ENCODE measurements around the gene CLDN6. TPM values are rescaled to one million over a fixed set of nuclear protein-coding genes. Genes with fewer than 3 reads are reported as not detected.

CLDN6 gene
- polyA plus RNA-seq, 4 donors, result 0.04 to 24.4 TPM; not detected in 2

DNA sequence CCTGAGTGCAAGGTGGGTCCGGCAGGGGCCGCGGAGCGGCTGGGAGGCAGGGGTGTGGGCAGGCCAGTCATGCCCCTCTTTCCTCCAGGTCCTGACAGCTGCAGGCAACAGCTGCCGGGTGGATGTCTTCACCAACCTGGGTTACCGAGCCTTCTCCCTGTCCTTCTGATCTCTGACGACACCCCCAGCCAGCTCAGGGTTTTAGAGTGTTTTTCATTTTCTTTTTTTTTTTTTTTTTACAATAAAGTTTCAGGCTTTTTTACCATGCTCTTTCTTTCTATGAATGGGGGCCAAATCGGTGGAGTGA is 9.5 kb upstream of the CLDN6 start:
- Histone ChIP-seq H3K4me3 (ENCODE audit: low read depth in 1 of 3, low read length in 3 of 3) (no peak overlapping the region), H3K4me1 (ENCODE audit: control insufficient read depth in 3 of 3, insufficient read depth in 2 of 3, low read depth in 1 of 3, low read length in 2 of 3) (peaks cover 2 to 36% (median 8%) of the 10 kb centered on the region in 3 donors), H3K36me3 (ENCODE audit: control insufficient read depth in 3 of 3, insufficient read depth in 2 of 3, low read depth in 1 of 3, low read length in 3 of 3) (peaks cover 0 to 55% (median 5%) of the 10 kb centered on the region in 3 donors), H3K27me3 (ENCODE audit: control insufficient read depth in 3 of 3, insufficient read depth in 3 of 3, low read length in 3 of 3) (peaks cover 0 to 28% (median 9%) of the 10 kb centered on the region in 3 donors), H3K9me3 (ENCODE audit: control insufficient read depth in 2 of 2, insufficient read depth in 1 of 2, low read depth in 1 of 2, low read length in 1 of 2) (no peaks in the 10 kb centered on the region), H3K27ac (ENCODE audit: low read depth in 1 of 3, low read length in 2 of 3) (no peak overlapping the region)
- WGBS, 3 donors, result 79 to 91% (median 83%) methylated on average over 7 to 8 of the region's 8 CpGs
- FAIRE-seq (no peak), DNase-seq (no peak)

DNA sequence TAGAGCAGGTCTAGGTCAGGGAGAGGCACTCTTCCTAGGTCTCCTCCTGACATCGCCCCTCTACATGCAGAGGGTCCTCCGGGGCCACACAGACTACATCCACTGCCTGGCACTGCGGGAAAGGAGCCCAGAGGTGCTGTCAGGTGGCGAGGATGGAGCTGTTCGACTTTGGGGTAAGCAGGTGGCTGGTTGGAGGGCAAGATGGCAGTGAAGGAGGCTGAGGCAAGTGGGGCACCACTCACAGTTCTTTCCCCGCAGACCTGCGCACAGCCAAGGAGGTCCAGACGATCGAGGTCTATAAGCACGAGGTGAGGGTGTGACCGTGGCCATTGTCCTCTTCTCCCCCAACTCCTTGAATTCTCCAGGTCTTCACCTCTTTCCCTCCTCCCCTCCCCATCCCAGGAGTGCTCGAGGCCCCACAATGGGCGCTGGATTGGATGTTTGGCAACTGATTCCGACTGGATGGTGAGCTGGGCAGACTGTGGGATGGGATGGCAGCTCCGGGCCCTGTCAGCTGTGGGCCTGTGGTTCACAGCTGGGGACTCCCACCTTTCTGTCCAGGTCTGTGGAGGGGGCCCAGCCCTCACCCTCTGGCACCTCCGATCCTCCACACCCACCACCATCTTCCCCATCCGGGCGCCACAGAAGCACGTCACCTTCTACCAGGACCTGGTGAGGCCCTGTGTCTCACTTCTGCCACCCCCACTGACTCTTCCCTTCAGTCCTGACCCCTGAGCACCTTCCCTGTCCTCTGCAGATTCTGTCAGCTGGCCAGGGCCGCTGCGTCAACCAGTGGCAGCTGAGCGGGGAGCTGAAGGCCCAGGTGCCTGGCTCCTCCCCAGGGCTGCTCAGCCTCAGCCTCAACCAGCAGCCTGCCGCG is 8.9 kb upstream of the CLDN6 start:
- Histone ChIP-seq H3K27me3 (ENCODE audit: control insufficient read depth in 3 of 3, insufficient read depth in 3 of 3, low read length in 3 of 3) (peaks cover 0 to 28% (median 9%) of the 10 kb centered on the region in 3 donors), H3K4me1 (ENCODE audit: control insufficient read depth in 3 of 3, insufficient read depth in 2 of 3, low read depth in 1 of 3, low read length in 2 of 3) (peaks cover 2 to 42% (median 11%) of the 10 kb centered on the region in 3 donors), H3K36me3 (ENCODE audit: control insufficient read depth in 3 of 3, insufficient read depth in 2 of 3, low read depth in 1 of 3, low read length in 3 of 3) (peaks cover 0 to 60% (median 5%) of the 10 kb centered on the region in 3 donors), H3K27ac (ENCODE audit: low read depth in 1 of 3, low read length in 2 of 3) (no peak overlapping the region), H3K4me3 (ENCODE audit: low read depth in 1 of 3, low read length in 3 of 3) (no peak overlapping the region), H3K9me3 (ENCODE audit: control insufficient read depth in 2 of 2, insufficient read depth in 1 of 2, low read depth in 1 of 2, low read length in 1 of 2) (no peaks in the 10 kb centered on the region)
- FAIRE-seq, result no peak
- 95 to 96% (median 95%) methylated on average over 23 to 24 of the region's 24 CpGs for WGBS, 3 donors
- no peak for DNase-seq

DNA sequence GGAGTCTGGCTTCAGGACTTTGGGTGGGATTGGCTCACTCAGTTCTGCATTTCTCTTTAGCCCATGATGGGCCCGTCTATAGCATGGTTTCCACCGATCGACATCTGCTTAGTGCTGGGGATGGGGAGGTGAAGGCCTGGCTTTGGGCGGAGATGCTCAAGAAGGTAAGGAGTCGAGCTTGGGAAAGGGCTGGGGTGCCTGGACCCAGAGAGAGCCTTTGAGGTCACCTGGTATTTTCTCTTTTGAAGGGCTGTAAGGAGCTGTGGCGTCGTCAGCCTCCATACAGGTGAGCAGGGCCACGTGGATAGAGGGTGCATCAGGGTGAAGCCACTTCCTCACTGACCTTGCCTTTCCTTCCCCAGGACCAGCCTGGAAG is 8.0 kb upstream of the CLDN6 start:
- WGBS, 3 donors, result 86 to 93% (median 90%) methylated on average over 8 of the region's 8 CpGs
- Histone ChIP-seq H3K4me1 (ENCODE audit: control insufficient read depth in 3 of 3, insufficient read depth in 2 of 3, low read depth in 1 of 3, low read length in 2 of 3) (peaks cover 2 to 50% (median 17%) of the 10 kb centered on the region in 3 donors), H3K27ac (ENCODE audit: low read depth in 1 of 3, low read length in 2 of 3) (no peak overlapping the region), H3K9me3 (ENCODE audit: control insufficient read depth in 2 of 2, insufficient read depth in 1 of 2, low read depth in 1 of 2, low read length in 1 of 2) (no peaks in the 10 kb centered on the region), H3K4me3 (ENCODE audit: low read depth in 1 of 3, low read length in 3 of 3) (no peak overlapping the region), H3K36me3 (ENCODE audit: control insufficient read depth in 3 of 3, insufficient read depth in 2 of 3, low read depth in 1 of 3, low read length in 3 of 3) (peaks cover 0 to 65% (median 5%) of the 10 kb centered on the region in 3 donors), H3K27me3 (ENCODE audit: control insufficient read depth in 3 of 3, insufficient read depth in 3 of 3, low read length in 3 of 3) (peaks cover 0 to 24% (median 9%) of the 10 kb centered on the region in 3 donors)
- DNase-seq, result no peak
- FAIRE-seq, result no peak

DNA sequence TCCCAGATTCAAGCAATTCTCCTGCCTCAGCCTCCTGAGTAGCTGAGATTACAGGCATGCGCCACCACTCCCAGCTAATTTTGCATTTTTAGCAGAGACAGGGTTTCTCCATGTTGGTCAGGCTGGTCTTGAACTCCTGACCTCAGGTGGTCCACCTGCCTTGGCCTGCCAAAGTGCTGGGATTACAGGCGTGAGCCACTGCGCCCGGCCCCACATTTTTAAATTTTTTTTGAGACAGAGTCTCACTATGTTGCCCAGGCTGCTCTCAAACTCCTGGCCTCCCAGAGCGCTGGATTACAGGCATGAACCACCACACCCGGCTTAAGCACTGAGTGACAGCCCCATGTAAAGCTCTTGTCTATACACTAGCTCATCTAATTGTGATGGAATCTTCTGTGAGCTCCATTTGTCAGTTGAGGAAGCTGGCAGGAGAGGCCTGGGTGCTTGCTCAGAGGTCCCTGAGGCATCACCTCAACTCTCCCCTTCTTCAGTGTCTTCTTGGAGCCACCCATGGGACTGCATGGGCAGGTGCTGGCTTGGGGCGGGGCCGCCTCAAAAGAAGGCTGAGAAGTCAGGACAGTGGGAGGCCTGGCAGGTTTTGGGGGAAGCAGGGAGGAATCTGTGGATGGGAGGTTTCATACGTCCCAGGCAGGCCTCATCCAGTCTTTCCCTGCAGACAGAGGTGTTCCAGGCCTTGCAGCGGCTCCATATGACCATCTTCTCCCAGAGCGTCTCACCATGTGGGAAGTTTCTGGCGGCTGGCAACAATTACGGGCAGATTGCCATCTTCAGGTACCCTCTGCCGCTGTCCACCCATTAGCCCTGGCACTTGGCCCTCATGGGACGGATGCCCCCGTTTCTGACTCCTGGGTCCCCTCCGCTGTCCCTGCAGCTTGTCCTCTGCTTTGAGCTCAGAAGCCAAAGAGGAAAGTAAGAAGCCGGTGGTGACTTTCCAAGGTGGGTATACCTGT is 7.3 kb upstream of the CLDN6 start:
- no peak for FAIRE-seq
- Histone ChIP-seq H3K27ac (ENCODE audit: low read depth in 1 of 3, low read length in 2 of 3) (no peak overlapping the region), H3K4me3 (ENCODE audit: low read depth in 1 of 3, low read length in 3 of 3) (no peak overlapping the region), H3K4me1 (ENCODE audit: control insufficient read depth in 3 of 3, insufficient read depth in 2 of 3, low read depth in 1 of 3, low read length in 2 of 3) (peaks cover 2 to 50% (median 17%) of the 10 kb centered on the region in 3 donors), H3K36me3 (ENCODE audit: control insufficient read depth in 3 of 3, insufficient read depth in 2 of 3, low read depth in 1 of 3, low read length in 3 of 3) (peaks cover 0 to 62% (median 5%) of the 10 kb centered on the region in 3 donors), H3K9me3 (ENCODE audit: control insufficient read depth in 2 of 2, insufficient read depth in 1 of 2, low read depth in 1 of 2, low read length in 1 of 2) (no peaks in the 10 kb centered on the region), H3K27me3 (ENCODE audit: control insufficient read depth in 3 of 3, insufficient read depth in 3 of 3, low read length in 3 of 3) (peaks cover 0 to 19% (median 6%) of the 10 kb centered on the region in 3 donors)
- DNase-seq, result no peak
- 90 to 95% (median 91%) methylated on average over 18 of the region's 18 CpGs for WGBS, 3 donors

DNA sequence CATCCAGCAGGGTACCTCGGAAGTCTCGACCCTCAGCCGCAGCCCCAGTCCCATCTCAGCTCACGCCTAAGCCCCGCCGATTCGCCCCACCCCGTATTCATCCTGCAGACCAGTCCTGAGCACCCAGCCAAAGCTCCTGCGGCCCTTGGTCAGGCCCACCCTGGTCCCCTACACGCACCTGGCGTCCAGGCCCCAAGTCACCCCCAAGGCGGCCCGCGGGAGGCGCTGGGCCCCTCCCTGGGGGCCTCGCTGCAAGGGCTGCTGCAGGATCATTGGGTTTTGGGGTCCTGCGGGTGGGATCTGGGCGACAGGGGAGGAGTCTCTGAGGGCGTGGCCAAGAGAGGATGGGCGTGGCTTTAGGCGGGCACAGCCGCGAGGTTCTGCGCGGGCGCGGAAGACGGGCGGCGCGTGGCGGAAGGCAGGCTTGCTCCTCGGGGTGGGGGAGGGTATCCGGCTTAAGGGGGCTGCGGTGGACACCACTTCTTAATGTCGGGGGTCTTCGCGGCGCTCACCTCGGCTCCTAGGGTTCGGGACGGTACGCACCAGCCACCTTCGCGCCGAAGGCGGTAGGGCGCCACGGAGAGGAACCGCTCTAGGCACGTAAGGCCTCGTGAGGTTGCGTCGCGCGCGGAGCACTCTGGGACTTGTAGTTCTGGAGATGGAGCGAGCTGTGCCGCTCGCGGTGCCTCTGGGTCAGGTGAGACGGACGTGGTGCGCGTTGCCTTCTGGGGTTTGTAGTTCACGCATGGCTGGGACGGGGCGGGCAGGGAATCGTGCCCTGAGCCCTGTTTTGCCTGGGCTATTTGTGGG is 5.9 kb upstream of the CLDN6 start, which contains the start of the genes HCFC1R1 and THOC6:
Gene HCFC1R1 (minus strand): TSS at position 274 of the 810 bp plus-strand sequence. CDS start 1 bp downstream, at position 273.
Gene THOC6 (plus strand): TSS at position 367 of the 810 bp plus-strand sequence. CDS start 292 bp downstream, at position 659.
- DNase-seq (peak; percentile 98 to 99), FAIRE-seq (no peak)
- peaks cover 2 to 50% (median 17%) of the 10 kb centered on the region in 3 donors for H3K4me1 ChIP-seq (ENCODE audit: control insufficient read depth in 3 of 3, insufficient read depth in 2 of 3, low read depth in 1 of 3, low read length in 2 of 3)
- peaks cover 0 to 4% (median under 1%) of the 10 kb centered on the region in 3 donors for H3K27me3 ChIP-seq (ENCODE audit: control insufficient read depth in 3 of 3, insufficient read depth in 3 of 3, low read length in 3 of 3)
- no peaks in the 10 kb centered on the region for H3K9me3 ChIP-seq (ENCODE audit: control insufficient read depth in 2 of 2, insufficient read depth in 1 of 2, low read depth in 1 of 2, low read length in 1 of 2)
- H3K36me3 ChIP-seq (ENCODE audit: control insufficient read depth in 3 of 3, insufficient read depth in 2 of 3, low read depth in 1 of 3, low read length in 3 of 3), result peaks cover 0 to 53% (median 5%) of the 10 kb centered on the region in 3 donors
- peak within 1 kb of the TSS; percentile 33 to 97 (median 53) for H3K4me3 ChIP-seq (ENCODE audit: low read depth in 1 of 3, low read length in 3 of 3)
- WGBS, 3 donors, result 1% methylated on average over 53 to 69 of the region's 69 CpGs
- peak within 1 kb of the TSS; percentile 80 to 99 (median 93) for H3K27ac ChIP-seq (ENCODE audit: low read depth in 1 of 3, low read length in 2 of 3)

DNA sequence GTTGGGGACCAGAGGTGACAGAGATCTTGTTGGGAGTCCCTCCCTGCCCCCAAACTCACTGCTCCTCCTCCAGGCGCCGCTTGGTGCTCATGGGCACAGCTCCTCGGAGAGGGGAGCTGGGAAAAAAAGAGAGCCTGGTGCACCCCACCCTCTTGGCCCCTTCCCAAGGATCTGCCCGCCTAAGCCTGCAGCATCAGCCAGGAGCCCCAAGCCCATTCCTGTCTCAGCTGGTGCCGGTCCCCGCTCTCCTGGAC is 5.4 kb upstream of the CLDN6 start:
- H3K36me3 ChIP-seq (ENCODE audit: control insufficient read depth in 3 of 3, insufficient read depth in 2 of 3, low read depth in 1 of 3, low read length in 3 of 3), result peaks cover 0 to 48% (median 5%) of the 10 kb centered on the region in 3 donors
- H3K27me3 ChIP-seq (ENCODE audit: control insufficient read depth in 3 of 3, insufficient read depth in 3 of 3, low read length in 3 of 3), result peaks cover 0 to 4% (median 0%) of the 10 kb centered on the region in 3 donors
- FAIRE-seq (no peak), DNase-seq (peak in 1 of 2 donors; percentile 34)
- H3K4me3 ChIP-seq (ENCODE audit: low read depth in 1 of 3, low read length in 3 of 3), result peak overlapping the region; percentile 33 to 91 (median 53)
- no peaks in the 10 kb centered on the region for H3K9me3 ChIP-seq (ENCODE audit: control insufficient read depth in 2 of 2, insufficient read depth in 1 of 2, low read depth in 1 of 2, low read length in 1 of 2)
- peaks cover 2 to 50% (median 17%) of the 10 kb centered on the region in 3 donors for H3K4me1 ChIP-seq (ENCODE audit: control insufficient read depth in 3 of 3, insufficient read depth in 2 of 3, low read depth in 1 of 3, low read length in 2 of 3)
- H3K27ac ChIP-seq (ENCODE audit: low read depth in 1 of 3, low read length in 2 of 3), result peak overlapping the region; percentile 80 to 99 (median 93)
- 21 to 37% (median 29%) methylated on average over 3 to 6 of the region's 6 CpGs for WGBS, 3 donors

DNA sequence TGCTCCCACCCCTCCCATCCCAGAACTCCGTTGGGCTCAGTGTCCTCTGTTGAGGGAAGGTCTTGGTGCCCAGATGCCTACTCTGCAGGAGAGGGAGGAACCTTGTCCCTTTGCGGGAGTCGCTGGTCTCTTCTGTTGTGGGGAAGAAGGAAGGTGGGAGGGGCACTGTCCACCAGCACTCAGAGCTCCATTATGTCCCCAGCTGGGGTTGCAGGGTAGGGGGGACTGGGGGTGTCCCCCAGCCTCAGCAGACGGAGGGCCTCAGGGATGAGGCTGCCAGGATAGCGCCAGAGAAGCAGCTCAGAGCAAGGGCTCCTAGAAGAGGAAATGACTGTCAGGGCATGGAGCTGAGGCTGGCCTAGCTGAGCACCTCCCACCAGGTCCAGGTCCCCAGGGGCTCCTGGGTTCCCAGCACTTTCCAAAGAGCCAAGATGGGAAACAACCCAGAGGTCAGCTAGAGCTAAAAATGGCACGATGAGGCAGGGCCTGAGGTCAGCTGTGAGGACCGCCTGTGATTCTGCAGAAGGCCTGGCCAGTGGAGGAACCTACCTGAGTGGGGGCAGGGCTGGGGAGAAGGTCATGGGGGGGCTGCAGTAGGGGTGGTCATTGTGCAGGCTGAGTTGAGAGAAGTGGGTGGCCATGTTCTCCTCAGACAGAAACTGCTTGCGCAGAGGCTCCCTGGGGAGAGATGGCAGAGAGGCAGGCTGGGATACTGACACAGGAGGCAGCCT is 4.9 kb upstream of the CLDN6 start:
- peak overlapping the region; percentile 80 to 99 (median 93) for H3K27ac ChIP-seq (ENCODE audit: low read depth in 1 of 3, low read length in 2 of 3)
- WGBS, 3 donors, result 44 to 52% (median 46%) methylated on average over 8 of the region's 8 CpGs
- peaks cover 2 to 53% (median 17%) of the 10 kb centered on the region in 3 donors for H3K4me1 ChIP-seq (ENCODE audit: control insufficient read depth in 3 of 3, insufficient read depth in 2 of 3, low read depth in 1 of 3, low read length in 2 of 3)
- FAIRE-seq, result no peak
- no peaks in the 10 kb centered on the region for H3K9me3 ChIP-seq (ENCODE audit: control insufficient read depth in 2 of 2, insufficient read depth in 1 of 2, low read depth in 1 of 2, low read length in 1 of 2)
- DNase-seq, result no peak
- H3K36me3 ChIP-seq (ENCODE audit: control insufficient read depth in 3 of 3, insufficient read depth in 2 of 3, low read depth in 1 of 3, low read length in 3 of 3), result peaks cover 0 to 48% (median 5%) of the 10 kb centered on the region in 3 donors
- peak overlapping the region in 2 of 3 donors; percentile 53 to 97 for H3K4me3 ChIP-seq (ENCODE audit: low read depth in 1 of 3, low read length in 3 of 3)
- peaks cover 0 to 9% (median 0%) of the 10 kb centered on the region in 3 donors for H3K27me3 ChIP-seq (ENCODE audit: control insufficient read depth in 3 of 3, insufficient read depth in 3 of 3, low read length in 3 of 3)
